Ovary (tissue), 9 donors: ENCODE results near the gene KRTAP10-2. TPM values are rescaled to one million over a fixed set of nuclear protein-coding genes. Genes with fewer than 3 reads are reported as not detected.

Source experiments
- DNase-seq, 5 donors: peaks; one replicate each; pipeline ENCODE4 v3.0.0-alpha.2; 2019 to 2020
- H3K27ac ChIP-seq, 2 donors: fragments of 200-600 bp; one replicate each; pipeline versions ENCODE4 v1.5.1 to v1.8.0; 2019 to 2022
- H3K27me3 ChIP-seq: fragments of 200-600 bp; one replicate; pipeline ENCODE4 v1.8.0; 2022
- H3K36me3 ChIP-seq: fragments of 200-600 bp; sonication (generic); one replicate; pipeline ENCODE4 v1.5.1; 2019
- H3K4me1 ChIP-seq: one replicate; pipeline ENCODE4 v1.8.1; 2013; ENCODE audit warnings: mild to moderate bottlenecking, moderate library complexity; ENCODE audit not compliant: insufficient read depth
- H3K4me3 ChIP-seq: fragments of 200-600 bp; sonication (generic); one replicate; pipeline ENCODE4 v1.5.1; 2017
- H3K9me3 ChIP-seq, 2 donors: fragments of 200-600 bp in 1 of 2; sonication (generic) in 1 of 2; one replicate each; pipeline versions ENCODE4 v1.5.1 to v1.8.1; 2013 to 2019; ENCODE audit warnings: mild to moderate bottlenecking in 1 of 2, moderate library complexity in 1 of 2
- EP300 ChIP-seq: sonication (generic); formaldehyde crosslinking; IDR thresholded peaks from one replicate; pipeline ENCODE4 v1.6.1; 2017; ENCODE audit warnings: antibody characterized with exemption
- POLR2A ChIP-seq: fragments of 450-650 bp; IDR thresholded peaks from one replicate; pipeline ENCODE4 v1.6.1; 2017; ENCODE audit warnings: antibody characterized with exemption, mild to moderate bottlenecking, moderate library complexity
- WGBS, 3 donors: extraction: QIAGEN DNeasy Blood & Tissue Kit in 1 of 3; methylation state at CpG; one replicate each; pipeline versions ENCODE4 v1.1.5 to v1.1.7; 2013 to 2017; 5-methylcytosine and 5-hydroxymethylcytosine counted together
- intact Hi-C, 4 donors: fragments of 100-400 bp; cut with DNase I; formaldehyde crosslinking; loops; one replicate each; pipeline versions ENCODE4 v1.11.0 to v1.15.1; 2022 to 2023
- polyA plus RNA-seq, 2 donors: library from polyadenylated mRNA; stranded (reverse); fragments of 200-250 nt in 1 of 2; fragments of 350-450 nt in 1 of 2; fragmentation: Illumina TruSeq in 1 of 2; extraction: RNeasy Lipid Tissue Mini Kit (QIAGEN cat#74804) in 1 of 2; gene quantifications; one replicate each; pipeline ENCODE4 v1.2.3, GENCODE V29; 2013 to 2014
- total RNA-seq, 7 donors: library from RNA; depleted of rRNA in 2 of 7; stranded (reverse); fragments of >200 nt in 2 of 7; fragmentation: NEBNext Ultra II Directional in 3 of 7; extraction: Animal tissue kit (Norgen Biotek cat#: 25700) in 3 of 7; gene quantifications; one replicate each; pipeline versions ENCODE4 v1.1.0 to v1.2.4, GENCODE V29; 2016 to 2023
- TF ChIP-seq, protein P1 (sequence below), 3 donors: fragments of 450-650 bp in 2 of 3; fragments of 200-600 bp in 1 of 3; IDR thresholded peaks; one replicate each; pipeline versions ENCODE4 v1.5.1 to v1.8.0; 2016 to 2022; ENCODE audit warnings: antibody characterized with exemption in 3 of 3, mild to moderate bottlenecking in 1 of 3
- donor health status: DM: no; HTN: no; CAD: no; lungs with moderate emphysema.
- donor health status: DM: no; HTN: no; CAD: no.
- donor health status: Bipolar disorder and iron deficiency.
- donor health status: DM: yes; HTN: yes; CAD: no.
- donor health status: DM: no; HTN: no; CAD: no.
- donor health status: DM: yes; HTN: yes; CAD: no.

Gene KRTAP10-2
- total and polyA plus RNA-seq, 9 donors, result not detected

DNA sequence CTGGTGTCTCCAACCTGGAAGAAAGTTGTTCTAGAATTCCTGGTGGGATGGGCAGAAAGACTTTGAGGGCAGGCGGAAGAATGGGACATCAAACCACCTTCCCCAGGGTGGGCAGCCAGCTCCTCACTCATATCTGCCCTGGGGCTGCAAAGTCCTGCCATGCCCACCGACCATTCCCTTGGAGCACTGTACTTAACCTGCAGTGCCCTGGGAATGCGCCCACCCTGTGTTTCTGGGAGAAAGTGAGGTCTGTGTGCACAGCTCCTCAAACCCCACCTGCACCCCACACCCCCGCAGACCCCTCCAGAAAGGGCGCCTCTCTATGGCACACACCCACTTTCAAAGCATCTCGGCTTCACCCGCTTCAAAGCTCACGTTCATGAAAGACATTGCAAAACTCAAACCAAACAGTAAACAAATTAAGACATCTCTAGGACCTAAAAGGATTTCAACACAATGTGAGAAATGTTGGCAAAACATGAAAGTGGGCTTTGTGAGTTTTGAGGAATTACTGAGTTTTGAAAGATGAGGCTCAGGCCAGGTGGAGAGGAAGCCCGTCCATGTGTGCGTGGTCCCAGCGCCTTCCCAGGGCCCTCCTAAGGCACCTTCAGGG lies 36.5 kb downstream of the KRTAP10-2 start:
- H3K36me3 ChIP-seq, result no peaks in the 10 kb centered on the region
- no peak overlapping the region for H3K4me3 ChIP-seq
- no peak for DNase-seq
- WGBS, 3 donors, result 53 to 70% (median 55%) methylated on average over 11 of the region's 11 CpGs
- intact Hi-C loops, result loop anchor here in 1 of 4 donors (10.0 kb wide), 1 partner anchor 280 kb away; no protein-coding TSS in a partner anchor
- peaks cover 1% of the 10 kb centered on the region for H3K4me1 ChIP-seq
- no peaks in the 10 kb centered on the region for H3K9me3 ChIP-seq
- H3K27me3 ChIP-seq, result no peaks in the 10 kb centered on the region
- H3K27ac ChIP-seq, result no peak overlapping the region
- no peak for TF ChIP-seq EP300
- no peak for TF ChIP-seq POLR2A
- TF ChIP-seq, protein P1, sequence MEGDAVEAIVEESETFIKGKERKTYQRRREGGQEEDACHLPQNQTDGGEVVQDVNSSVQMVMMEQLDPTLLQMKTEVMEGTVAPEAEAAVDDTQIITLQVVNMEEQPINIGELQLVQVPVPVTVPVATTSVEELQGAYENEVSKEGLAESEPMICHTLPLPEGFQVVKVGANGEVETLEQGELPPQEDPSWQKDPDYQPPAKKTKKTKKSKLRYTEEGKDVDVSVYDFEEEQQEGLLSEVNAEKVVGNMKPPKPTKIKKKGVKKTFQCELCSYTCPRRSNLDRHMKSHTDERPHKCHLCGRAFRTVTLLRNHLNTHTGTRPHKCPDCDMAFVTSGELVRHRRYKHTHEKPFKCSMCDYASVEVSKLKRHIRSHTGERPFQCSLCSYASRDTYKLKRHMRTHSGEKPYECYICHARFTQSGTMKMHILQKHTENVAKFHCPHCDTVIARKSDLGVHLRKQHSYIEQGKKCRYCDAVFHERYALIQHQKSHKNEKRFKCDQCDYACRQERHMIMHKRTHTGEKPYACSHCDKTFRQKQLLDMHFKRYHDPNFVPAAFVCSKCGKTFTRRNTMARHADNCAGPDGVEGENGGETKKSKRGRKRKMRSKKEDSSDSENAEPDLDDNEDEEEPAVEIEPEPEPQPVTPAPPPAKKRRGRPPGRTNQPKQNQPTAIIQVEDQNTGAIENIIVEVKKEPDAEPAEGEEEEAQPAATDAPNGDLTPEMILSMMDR (IDR thresholded peaks at IDR 0.05), result no peak

DNA sequence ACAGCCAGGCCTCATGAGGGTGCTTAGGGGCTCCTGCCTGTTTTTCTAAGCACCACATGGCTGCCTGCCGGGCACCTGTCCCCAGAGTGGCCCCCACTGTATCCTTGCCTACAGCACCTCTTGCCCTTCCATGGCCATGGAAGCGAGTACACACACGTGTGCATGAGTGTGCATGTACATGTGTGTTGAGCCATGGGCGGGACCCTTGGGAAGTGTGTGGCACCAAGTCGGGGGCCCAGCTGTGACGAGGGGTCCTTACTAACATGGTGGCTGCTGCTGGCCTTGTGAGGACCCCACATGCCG lies 37.1 kb downstream of the KRTAP10-2 start:
- 85 to 88% (median 88%) methylated on average over 7 of the region's 7 CpGs for WGBS, 3 donors
- TF ChIP-seq EP300 (no peak), POLR2A (no peak)
- TF ChIP-seq, protein P1 (IDR thresholded peaks at IDR 0.05), result no peak
- no peaks in the 10 kb centered on the region for H3K27me3 ChIP-seq
- H3K36me3 ChIP-seq, result no peaks in the 10 kb centered on the region
- no peak for DNase-seq
- no peak overlapping the region for H3K4me3 ChIP-seq
- peaks cover 1% of the 10 kb centered on the region for H3K4me1 ChIP-seq
- no peak overlapping the region for H3K27ac ChIP-seq
- intact Hi-C loops, result loop anchor here in 1 of 4 donors (10.0 kb wide), 1 partner anchor 281 kb away; no protein-coding TSS in a partner anchor
- no peaks in the 10 kb centered on the region for H3K9me3 ChIP-seq

DNA sequence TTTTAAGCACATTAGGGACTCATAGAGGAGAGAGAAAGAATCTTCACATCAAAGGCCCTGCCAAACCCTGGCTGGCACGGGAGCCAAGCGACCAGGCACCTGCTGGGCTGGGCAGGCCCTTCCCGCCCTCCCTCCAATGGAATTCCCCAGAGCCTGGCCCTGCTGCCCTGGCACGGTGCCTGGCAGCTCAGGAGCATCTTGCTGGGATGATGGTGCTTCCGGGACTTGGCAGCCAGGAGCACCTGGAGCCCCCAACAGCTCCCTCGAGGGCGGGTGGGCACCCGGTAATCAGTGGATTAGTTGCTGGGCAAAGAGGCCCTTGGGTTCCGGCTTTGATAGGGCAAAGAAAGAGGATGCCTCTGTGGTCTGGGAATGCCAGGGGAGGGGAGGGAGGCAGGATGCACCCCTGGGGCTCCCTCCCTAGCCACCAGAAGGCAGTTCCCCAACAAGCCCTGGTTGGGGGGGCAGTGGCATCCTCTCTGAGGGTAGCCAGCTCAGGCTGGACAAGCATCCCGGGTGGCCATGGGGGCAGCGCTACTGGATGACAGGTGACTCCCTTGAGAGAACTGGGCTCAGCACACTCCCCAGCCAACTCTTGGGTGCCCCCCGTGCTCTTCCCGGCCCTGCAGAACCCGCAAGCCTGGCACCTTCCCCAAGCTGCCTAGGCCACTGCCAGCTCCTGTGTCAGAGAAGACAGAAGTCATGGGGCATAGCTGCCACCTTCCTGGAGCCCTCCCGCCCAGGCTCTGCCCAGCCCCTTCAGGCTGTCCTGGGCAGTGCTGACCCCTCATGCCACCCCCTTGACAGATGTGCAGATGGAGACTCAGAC lies 37.7 kb downstream of the KRTAP10-2 start:
- Histone ChIP-seq H3K27ac (no peak overlapping the region), H3K27me3 (no peaks in the 10 kb centered on the region), H3K4me1 (peaks cover 1% of the 10 kb centered on the region), H3K36me3 (no peaks in the 10 kb centered on the region), H3K9me3 (no peaks in the 10 kb centered on the region), H3K4me3 (no peak overlapping the region)
- 75 to 81% (median 77%) methylated on average over 15 of the region's 15 CpGs for WGBS, 3 donors
- intact Hi-C loops, result loop anchor here in 2 of 4 donors (2.0 to 10.0 kb wide), 2 partner anchors 21 to 281 kb away; no protein-coding TSS in a partner anchor
- TF ChIP-seq POLR2A (no peak), EP300 (no peak)
- TF ChIP-seq, protein P1 (IDR thresholded peaks at IDR 0.05), result no peak
- no peak for DNase-seq

DNA sequence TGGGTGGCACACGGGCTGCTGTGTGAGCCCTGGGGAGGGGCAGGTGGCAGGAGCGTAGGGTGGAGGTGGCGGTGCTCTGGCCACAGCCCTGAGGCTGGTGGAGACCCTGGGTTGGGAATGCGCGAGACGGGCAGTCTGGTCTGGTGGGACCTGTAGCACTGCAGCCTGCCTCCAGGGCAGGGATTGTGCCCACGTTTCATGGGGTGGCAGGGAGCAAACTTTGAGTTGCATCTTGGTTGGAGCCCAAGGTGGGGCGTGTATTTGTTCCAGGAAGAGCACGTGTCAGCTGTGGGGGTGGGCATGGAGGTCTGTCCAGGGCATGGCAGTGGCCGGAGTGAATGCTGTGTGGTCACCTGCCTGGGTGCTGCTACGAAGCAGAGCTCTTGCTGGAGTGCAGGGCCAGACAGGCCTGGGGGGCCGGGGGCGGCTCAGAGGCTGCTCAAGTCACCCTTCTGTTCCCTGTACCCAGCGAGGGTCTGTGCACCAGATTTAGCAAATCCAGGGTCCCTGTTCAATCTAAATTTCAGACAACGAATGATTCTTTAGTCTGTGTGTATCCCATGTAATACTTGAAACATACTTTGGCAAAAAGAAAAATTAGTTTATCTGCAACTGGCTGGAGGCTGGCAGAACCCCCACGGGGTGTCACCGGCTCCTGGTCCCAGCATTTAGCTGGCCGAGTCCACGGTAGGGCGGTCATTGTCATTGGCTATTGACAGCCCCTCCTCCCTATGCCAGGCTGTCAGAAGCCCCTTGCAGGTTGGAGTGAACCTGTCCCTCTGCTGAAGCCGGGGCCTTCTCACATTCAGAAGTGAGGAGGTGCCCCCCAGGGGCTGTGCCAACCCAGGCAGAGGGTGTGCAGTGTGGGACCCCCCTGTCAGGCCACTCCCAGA lies 38.6 kb downstream of the KRTAP10-2 start:
- H3K36me3 ChIP-seq, result no peaks in the 10 kb centered on the region
- no peak overlapping the region for H3K4me3 ChIP-seq
- no peak for DNase-seq
- H3K4me1 ChIP-seq, result peaks cover 1% of the 10 kb centered on the region
- H3K27ac ChIP-seq, result no peak overlapping the region
- 69 to 74% (median 74%) methylated on average over 21 of the region's 21 CpGs for WGBS, 3 donors
- no peaks in the 10 kb centered on the region for H3K9me3 ChIP-seq
- H3K27me3 ChIP-seq, result no peaks in the 10 kb centered on the region
- intact Hi-C loops, result loop anchor here in 2 of 4 donors (2.0 to 10.0 kb wide), 2 partner anchors 20 to 282 kb away; no protein-coding TSS in a partner anchor
- TF ChIP-seq EP300 (no peak), POLR2A (no peak)
- TF ChIP-seq, protein P1 (IDR thresholded peaks at IDR 0.05), result no peak
